Gastroesophageal sphincter (tissue), 4 donors: ENCODE results near the gene ZNF638. TPM values are rescaled to one million over a fixed set of nuclear protein-coding genes. Genes with fewer than 3 reads are reported as not detected.
"Not testable (repeated sequence)": the region's sequence is repeated elsewhere in the genome, so short reads cannot be mapped to it uniquely, and the experiment has no call there.

Experiments used
- ATAC-seq: fragments of 150-250 bp; one replicate; pipeline ENCODE4 v1.9.1; 2016; ENCODE audit warnings: mild to moderate bottlenecking, moderate library complexity
- H3K27ac ChIP-seq, 4 donors: fragments of 200-600 bp; sonication (generic) in 3 of 4; 1 replicate in 3 of 4; 2 replicates in 1 of 4; pipeline ENCODE4 v1.5.1; 2016 to 2019
- H3K27me3 ChIP-seq: fragments of 200-600 bp; sonication (generic); one replicate; pipeline ENCODE4 v1.5.1; 2019
- H3K36me3 ChIP-seq, 2 donors: fragments of 200-600 bp; sonication (generic); one replicate each; pipeline ENCODE4 v1.5.1; 2019; ENCODE audit warnings: control low read depth in 1 of 2
- H3K4me1 ChIP-seq, 3 donors: fragments of 200-600 bp; sonication (generic); 1 replicate in 2 of 3; 2 replicates in 1 of 3; pipeline ENCODE4 v1.5.1; 2016 to 2019; ENCODE audit warnings: control low read depth in 2 of 3
- H3K4me3 ChIP-seq, 2 donors: fragments of 200-600 bp; sonication (generic); one replicate each; pipeline ENCODE4 v1.5.1; 2019; ENCODE audit warnings: mild to moderate bottlenecking in 1 of 2, moderate library complexity in 1 of 2
- H3K9me3 ChIP-seq, 3 donors: fragments of 200-600 bp; sonication (generic); one replicate each; pipeline ENCODE4 v1.5.1; 2017 to 2019; ENCODE audit warnings: control low read depth in 2 of 3
- EP300 ChIP-seq: sonication (generic); formaldehyde crosslinking; IDR thresholded peaks from one replicate; pipeline ENCODE4 v1.6.1; 2017; ENCODE audit warnings: antibody characterized with exemption, mild to moderate bottlenecking
- POLR2A ChIP-seq, 2 donors: fragments of 450-650 bp; IDR thresholded peaks; one replicate each; pipeline ENCODE4 v1.6.1; 2017; ENCODE audit warnings: antibody characterized with exemption in 2 of 2, mild to moderate bottlenecking in 2 of 2, moderate library complexity in 1 of 2
- POLR2AphosphoS5 ChIP-seq: sonication (generic); formaldehyde crosslinking; IDR thresholded peaks from one replicate; pipeline ENCODE4 v1.6.1; 2017; ENCODE audit warnings: antibody characterized with exemption
- WGBS, 2 donors: methylation state at CpG; one replicate each; pipeline ENCODE4 v1.1.5; 2018; ENCODE audit warnings: low coverage in 1 of 2; 5-methylcytosine and 5-hydroxymethylcytosine counted together
- total RNA-seq, 4 donors: library from RNA; depleted of rRNA; stranded (reverse); fragments of >200 nt; gene quantifications; one replicate each; pipeline ENCODE4 v1.1.0, GENCODE V29; 2016
- TF ChIP-seq, protein P1 (sequence below), 4 experiments: fragments of 200-600 bp in 2 of 4; fragments of 450-650 bp in 2 of 4; sonication (generic) in 1 of 4; IDR thresholded peaks; one replicate each; pipeline ENCODE4 v1.5.1; 2017 to 2019; ENCODE audit warnings: antibody characterized with exemption in 4 of 4, mild to moderate bottlenecking in 2 of 4, moderate library complexity in 2 of 4

Gene ZNF638
- total RNA-seq, 4 donors from 2014 or later = 80.7 to 223 (median 122) TPM

DNA sequence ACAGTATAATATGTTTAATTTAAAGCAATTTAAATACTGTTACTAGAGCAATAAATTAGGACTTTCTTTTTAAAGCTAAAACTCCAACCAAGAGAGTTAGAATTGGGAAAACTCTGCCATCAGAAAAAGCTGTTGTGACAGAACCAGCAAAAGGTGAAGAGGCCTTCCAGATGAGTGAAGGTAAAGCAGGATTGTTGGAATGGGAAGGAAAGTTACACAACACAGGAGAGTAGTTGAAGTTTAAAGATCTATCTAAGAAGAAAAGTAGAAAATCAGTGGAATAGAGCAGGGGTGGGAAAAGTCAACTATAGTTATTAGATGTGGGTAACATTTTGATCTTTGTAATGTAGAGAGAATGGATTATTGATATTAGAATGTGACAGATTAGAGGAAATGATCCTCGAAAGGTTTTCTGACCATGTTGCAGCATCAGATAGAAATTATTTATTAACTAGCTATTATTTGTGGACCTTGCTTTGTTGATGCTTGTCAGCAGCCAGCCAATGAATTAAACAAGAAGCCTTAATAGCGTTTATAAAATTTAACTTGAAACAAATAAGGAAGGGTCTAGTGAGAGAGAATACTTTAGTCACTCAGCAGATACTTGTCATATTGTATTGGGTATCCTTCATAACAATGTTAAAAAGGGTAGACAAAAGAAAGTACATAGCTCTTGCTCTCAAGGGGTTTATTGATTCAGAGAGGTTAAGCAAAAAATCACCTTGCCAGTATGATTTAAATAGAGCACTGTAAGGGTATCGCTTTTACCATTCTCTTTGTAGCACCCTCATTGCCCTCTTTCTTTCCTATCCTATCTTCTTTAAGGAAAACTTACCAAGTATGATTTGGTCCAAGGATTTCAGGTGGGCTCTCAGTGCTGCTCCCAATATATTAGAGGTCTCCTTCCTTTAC lies 97.1 kb downstream of the ZNF638 start:
- Histone ChIP-seq H3K4me1 (peaks cover 0 to under 1% (median 0%) of the 10 kb centered on the region in 3 donors), H3K4me3 (no peak overlapping the region), H3K9me3 (no peaks in the 10 kb centered on the region), H3K36me3 (peaks cover 13 to 98% of the 10 kb centered on the region in 2 donors), H3K27me3 (no peaks in the 10 kb centered on the region), H3K27ac (no peak overlapping the region)
- TF ChIP-seq POLR2A (IDR thresholded peaks at IDR 0.05) (no peak), POLR2AphosphoS5 (no peak), EP300 (no peak)
- TF ChIP-seq, protein P1, sequence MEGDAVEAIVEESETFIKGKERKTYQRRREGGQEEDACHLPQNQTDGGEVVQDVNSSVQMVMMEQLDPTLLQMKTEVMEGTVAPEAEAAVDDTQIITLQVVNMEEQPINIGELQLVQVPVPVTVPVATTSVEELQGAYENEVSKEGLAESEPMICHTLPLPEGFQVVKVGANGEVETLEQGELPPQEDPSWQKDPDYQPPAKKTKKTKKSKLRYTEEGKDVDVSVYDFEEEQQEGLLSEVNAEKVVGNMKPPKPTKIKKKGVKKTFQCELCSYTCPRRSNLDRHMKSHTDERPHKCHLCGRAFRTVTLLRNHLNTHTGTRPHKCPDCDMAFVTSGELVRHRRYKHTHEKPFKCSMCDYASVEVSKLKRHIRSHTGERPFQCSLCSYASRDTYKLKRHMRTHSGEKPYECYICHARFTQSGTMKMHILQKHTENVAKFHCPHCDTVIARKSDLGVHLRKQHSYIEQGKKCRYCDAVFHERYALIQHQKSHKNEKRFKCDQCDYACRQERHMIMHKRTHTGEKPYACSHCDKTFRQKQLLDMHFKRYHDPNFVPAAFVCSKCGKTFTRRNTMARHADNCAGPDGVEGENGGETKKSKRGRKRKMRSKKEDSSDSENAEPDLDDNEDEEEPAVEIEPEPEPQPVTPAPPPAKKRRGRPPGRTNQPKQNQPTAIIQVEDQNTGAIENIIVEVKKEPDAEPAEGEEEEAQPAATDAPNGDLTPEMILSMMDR (IDR thresholded peaks at IDR 0.05) = no peak
- WGBS, 2 donors = 95 to 100% methylated on average over 3 of the region's 3 CpGs
- no peak for ATAC-seq

GRCh38 chr2:71445142-71445541 lies 113.6 kb downstream of the ZNF638 start:
- not testable (repeated sequence) for ATAC-seq

DNA sequence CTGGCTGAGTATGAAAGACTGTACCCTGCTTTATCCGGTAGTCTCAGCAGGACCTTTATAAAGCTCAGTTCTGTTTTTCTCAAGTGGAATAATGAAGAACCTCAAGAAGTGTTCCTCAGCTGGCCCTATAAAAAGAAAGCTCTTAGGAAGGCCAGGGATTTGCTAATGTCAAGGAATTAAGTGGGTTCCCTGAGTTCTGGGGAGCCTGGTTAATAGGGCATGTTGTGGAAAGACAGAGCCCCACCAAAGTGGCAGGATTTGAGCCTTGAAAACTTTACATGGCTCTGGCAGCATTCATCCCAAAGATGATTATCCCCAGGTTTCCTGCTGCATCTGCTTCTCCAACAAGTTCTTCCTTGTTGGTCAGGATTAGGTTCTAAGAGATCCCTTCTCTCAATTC lies 114.9 kb downstream of the ZNF638 start:
- no peaks in the 10 kb centered on the region for H3K27me3 ChIP-seq
- no peaks in the 10 kb centered on the region for H3K9me3 ChIP-seq
- peaks cover 0 to 14% (median 0%) of the 10 kb centered on the region in 3 donors for H3K4me1 ChIP-seq
- H3K27ac ChIP-seq = no peak overlapping the region
- H3K36me3 ChIP-seq = peaks cover 0 to 10% of the 10 kb centered on the region in 2 donors
- 83% methylated on average over 1 of the region's 1 CpG; no CpG with 5 or more reads in 1 of the 2 donors for WGBS, 2 donors
- no peak for ATAC-seq
- TF ChIP-seq EP300 = no peak
- H3K4me3 ChIP-seq = no peak overlapping the region

More at GRCh38 chr2:71445142-71445541, 113.6 kb downstream of the ZNF638 start:
- not testable (repeated sequence) for H3K27me3 ChIP-seq, H3K9me3 ChIP-seq, H3K4me3 ChIP-seq, H3K4me1 ChIP-seq, H3K27ac ChIP-seq
- 88 to 90% methylated on average over 4 to 5 of the region's 5 CpGs for WGBS, 2 donors
- H3K36me3 ChIP-seq = peaks cover 0 to 13% of the 10 kb centered on the region in 2 donors

- Histone ChIP-seq H3K4me1 (peaks cover 0 to 43% (median 16%) of the 10 kb centered on the region in 3 donors), H3K4me3 (no peak overlapping the region), H3K36me3 (peaks cover 0 to under 1% of the 10 kb centered on the region in 2 donors), H3K9me3 (no peaks in the 10 kb centered on the region), H3K27me3 (no peaks in the 10 kb centered on the region), H3K27ac (no peak overlapping the region)
- 78 to 86% methylated on average over 1 to 3 of the region's 3 CpGs for WGBS, 2 donors
- TF ChIP-seq, protein P1 (IDR thresholded peaks at IDR 0.05) = no peak
- TF ChIP-seq POLR2AphosphoS5 = no peak
- no peak for TF ChIP-seq EP300
- no peak for TF ChIP-seq POLR2A (IDR thresholded peaks at IDR 0.05)
- no peak for ATAC-seq
Measured at GRCh38 chr2:71449343-71449742, 117.8 kb downstream of the ZNF638 start.

DNA sequence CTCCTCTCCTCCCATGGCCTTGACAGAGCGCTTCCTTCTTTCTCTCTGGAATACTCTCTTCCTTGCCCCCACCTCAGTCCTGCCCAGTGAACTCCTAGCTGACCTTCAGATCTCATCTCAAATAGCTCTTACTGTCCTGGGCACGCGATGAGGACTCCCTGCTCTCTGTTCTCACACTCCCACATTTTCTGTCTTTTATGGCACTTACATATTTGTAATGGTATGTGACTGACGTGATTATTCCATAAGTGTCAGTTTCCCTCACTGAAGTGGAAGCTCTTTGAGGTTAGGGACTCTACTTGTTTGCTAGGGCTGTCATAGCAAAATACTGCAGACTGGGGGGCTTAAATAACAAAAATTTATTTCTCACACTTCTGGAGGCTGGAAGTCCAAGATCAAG lies 120.1 kb downstream of the ZNF638 start:
- no peaks in the 10 kb centered on the region for H3K9me3 ChIP-seq
- H3K27ac ChIP-seq = peak overlapping the region in 3 of 4 donors; percentile 42 to 87 (median 85)
- WGBS, 2 donors = 83 to 90% methylated on average over 2 to 4 of the region's 4 CpGs
- no peaks in the 10 kb centered on the region for H3K36me3 ChIP-seq
- ATAC-seq = no peak
- no peak for TF ChIP-seq POLR2A (IDR thresholded peaks at IDR 0.05)
- TF ChIP-seq, protein P1 (IDR thresholded peaks at IDR 0.05) = no peak
- TF ChIP-seq POLR2AphosphoS5 = no peak
- no peak for TF ChIP-seq EP300
- peaks cover 5 to 66% (median 37%) of the 10 kb centered on the region in 3 donors for H3K4me1 ChIP-seq
- H3K4me3 ChIP-seq = no peak overlapping the region
- H3K27me3 ChIP-seq = no peaks in the 10 kb centered on the region

DNA sequence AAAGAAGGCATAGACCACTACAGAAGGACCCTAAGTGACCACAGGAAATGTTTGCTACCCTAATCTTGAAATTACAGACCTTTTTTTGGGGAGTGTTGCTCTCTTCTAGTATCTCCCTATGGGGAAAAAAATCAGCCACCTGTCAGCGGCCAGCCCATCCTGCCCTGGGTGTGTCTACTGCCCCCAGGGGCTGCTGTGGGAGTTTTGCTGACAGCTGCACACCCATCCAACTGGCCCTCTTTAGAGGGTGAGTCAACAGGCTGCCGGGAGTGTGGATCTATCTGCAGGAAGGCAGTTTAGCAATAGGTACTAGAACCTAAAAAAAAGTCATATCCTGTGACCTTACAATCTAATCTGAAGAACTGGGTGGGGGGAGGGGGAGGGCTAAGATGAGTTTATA lies 121.0 kb downstream of the ZNF638 start:
- H3K4me1 ChIP-seq = peaks cover 5 to 75% (median 40%) of the 10 kb centered on the region in 3 donors

More for the DNA sequence above, 121.0 kb downstream of the ZNF638 start:
- no peaks in the 10 kb centered on the region for H3K27me3 ChIP-seq
- H3K4me3 ChIP-seq = no peak overlapping the region
- TF ChIP-seq POLR2AphosphoS5 = no peak
- TF ChIP-seq EP300 = no peak
- TF ChIP-seq, protein P1 (IDR thresholded peaks at IDR 0.05) = no peak
- no peak for TF ChIP-seq POLR2A (IDR thresholded peaks at IDR 0.05)
- H3K27ac ChIP-seq = peak overlapping the region in 3 of 4 donors; percentile 85 to 87 (median 85)
- no peaks in the 10 kb centered on the region for H3K36me3 ChIP-seq
- no peak for ATAC-seq
- H3K9me3 ChIP-seq = no peaks in the 10 kb centered on the region
- 36% methylated on average over 2 of the region's 2 CpGs; no CpG with 5 or more reads in 1 of the 2 donors for WGBS, 2 donors
